Ovary (tissue), 3 donors: ENCODE results near the gene TRA2A.

Experiments used
- EP300 ChIP-seq: sonication (generic); formaldehyde crosslinking; IDR thresholded peaks from one replicate; pipeline ENCODE4 v1.6.1; 2017; ENCODE audit warnings: antibody characterized with exemption
- TF ChIP-seq, protein P1 (sequence below), 3 donors: fragments of 450-650 bp in 2 of 3; fragments of 200-600 bp in 1 of 3; IDR thresholded peaks; one replicate each; pipeline versions ENCODE4 v1.5.1 to v1.8.0; 2016 to 2022; ENCODE audit warnings: antibody characterized with exemption in 3 of 3, mild to moderate bottlenecking in 1 of 3
- donor health status: DM: no; HTN: no; CAD: no.

DNA sequence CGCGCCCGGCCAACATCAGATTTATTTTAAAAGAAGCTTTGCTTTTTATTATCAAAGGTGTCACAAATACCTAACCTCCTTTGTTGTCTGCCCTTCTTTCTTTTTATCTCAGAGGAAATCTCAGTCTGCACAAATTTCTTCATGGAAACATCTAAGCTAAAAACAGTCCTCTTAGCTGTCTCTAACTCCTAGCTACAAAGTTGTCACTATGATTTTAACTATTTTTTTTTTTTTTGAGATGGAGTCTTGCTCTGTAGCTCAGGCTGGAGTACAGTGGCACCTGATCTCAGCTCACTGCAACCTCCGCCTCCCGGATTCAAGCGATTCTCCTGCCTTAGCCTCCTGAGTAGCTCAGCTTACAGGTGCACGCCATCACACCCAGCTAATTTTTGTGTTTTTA, 7.3 kb downstream of the TRA2A start:
- TF ChIP-seq, protein P1, sequence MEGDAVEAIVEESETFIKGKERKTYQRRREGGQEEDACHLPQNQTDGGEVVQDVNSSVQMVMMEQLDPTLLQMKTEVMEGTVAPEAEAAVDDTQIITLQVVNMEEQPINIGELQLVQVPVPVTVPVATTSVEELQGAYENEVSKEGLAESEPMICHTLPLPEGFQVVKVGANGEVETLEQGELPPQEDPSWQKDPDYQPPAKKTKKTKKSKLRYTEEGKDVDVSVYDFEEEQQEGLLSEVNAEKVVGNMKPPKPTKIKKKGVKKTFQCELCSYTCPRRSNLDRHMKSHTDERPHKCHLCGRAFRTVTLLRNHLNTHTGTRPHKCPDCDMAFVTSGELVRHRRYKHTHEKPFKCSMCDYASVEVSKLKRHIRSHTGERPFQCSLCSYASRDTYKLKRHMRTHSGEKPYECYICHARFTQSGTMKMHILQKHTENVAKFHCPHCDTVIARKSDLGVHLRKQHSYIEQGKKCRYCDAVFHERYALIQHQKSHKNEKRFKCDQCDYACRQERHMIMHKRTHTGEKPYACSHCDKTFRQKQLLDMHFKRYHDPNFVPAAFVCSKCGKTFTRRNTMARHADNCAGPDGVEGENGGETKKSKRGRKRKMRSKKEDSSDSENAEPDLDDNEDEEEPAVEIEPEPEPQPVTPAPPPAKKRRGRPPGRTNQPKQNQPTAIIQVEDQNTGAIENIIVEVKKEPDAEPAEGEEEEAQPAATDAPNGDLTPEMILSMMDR (IDR thresholded peaks at IDR 0.05), result no peak
- TF ChIP-seq EP300, result no peak
